Fibroblast of the aortic adventitia (primary cell): ENCODE results near the gene BANF2. TPM values are rescaled to one million over a fixed set of nuclear protein-coding genes. Genes with fewer than 3 reads are reported as not detected.
"Not testable (repeated sequence)": the region's sequence is repeated elsewhere in the genome, so short reads cannot be mapped to it uniquely, and the experiment has no call there.

Experiments used
- DNase-seq: peaks from one replicate; pipeline ENCODE4 v3.0.0-alpha.2; 2010; ENCODE audit warnings: low read depth
- H3K4me3 ChIP-seq: 2 replicates; pipeline ENCODE4 v1.5.1; 2011; ENCODE audit warnings: low read depth, mild to moderate bottlenecking, control low read depth, low read length, moderate library complexity
- CTCF ChIP-seq: IDR thresholded peaks from 2 replicates; pipeline ENCODE4 v1.5.1; 2011; ENCODE audit warnings: mild to moderate bottlenecking, low read length, control low read depth, inconsistent platforms; ENCODE audit not compliant: insufficient read depth
- total RNA-seq: library from RNA; depleted of rRNA; stranded (reverse); fragments of >200 nt; gene quantifications from 2 replicates; pipeline ENCODE4 v1.2.3, GENCODE V29; 2012; ENCODE audit warnings: low replicate concordance

BANF2 gene
- total RNA-seq, 1 donor, result not detected

- no peak for DNase-seq
- H3K4me3 ChIP-seq, result no peak overlapping the region
- no peak for TF ChIP-seq CTCF
Observed at GRCh38 chr20:17766226-17766625, 66.5 kb downstream of the BANF2 start.

DNA sequence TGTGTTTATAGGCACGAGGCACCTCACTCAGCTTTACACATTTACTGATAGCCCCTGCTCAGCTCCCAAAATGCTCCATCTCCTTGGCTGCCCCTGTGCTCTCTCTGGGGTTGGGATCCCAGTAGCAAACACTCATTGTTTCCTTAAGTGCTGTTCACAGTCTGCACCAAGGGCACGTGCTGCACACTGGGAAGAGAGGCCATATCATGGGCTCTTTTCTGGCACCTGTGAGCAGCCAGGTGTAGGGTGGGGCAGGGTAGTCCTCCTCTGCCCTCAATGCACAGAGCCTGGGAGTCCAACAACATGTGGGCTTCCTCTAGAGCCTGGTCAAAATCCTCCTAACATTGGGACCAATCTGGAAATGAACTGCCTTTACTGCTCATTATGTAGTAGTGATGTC is 67.9 kb downstream of the BANF2 start:
- TF ChIP-seq CTCF, result no peak
- H3K4me3 ChIP-seq, result no peak overlapping the region
- DNase-seq, result no peak

GRCh38 chr20:17768271-17768670 is 68.5 kb downstream of the BANF2 start:
- DNase-seq, result no peak
- no peak for TF ChIP-seq CTCF
- H3K4me3 ChIP-seq, result no peak overlapping the region

GRCh38 chr20:17769716-17770115 is 70.0 kb downstream of the BANF2 start:
- H3K4me3 ChIP-seq, DNase-seq: not testable (repeated sequence)

DNA sequence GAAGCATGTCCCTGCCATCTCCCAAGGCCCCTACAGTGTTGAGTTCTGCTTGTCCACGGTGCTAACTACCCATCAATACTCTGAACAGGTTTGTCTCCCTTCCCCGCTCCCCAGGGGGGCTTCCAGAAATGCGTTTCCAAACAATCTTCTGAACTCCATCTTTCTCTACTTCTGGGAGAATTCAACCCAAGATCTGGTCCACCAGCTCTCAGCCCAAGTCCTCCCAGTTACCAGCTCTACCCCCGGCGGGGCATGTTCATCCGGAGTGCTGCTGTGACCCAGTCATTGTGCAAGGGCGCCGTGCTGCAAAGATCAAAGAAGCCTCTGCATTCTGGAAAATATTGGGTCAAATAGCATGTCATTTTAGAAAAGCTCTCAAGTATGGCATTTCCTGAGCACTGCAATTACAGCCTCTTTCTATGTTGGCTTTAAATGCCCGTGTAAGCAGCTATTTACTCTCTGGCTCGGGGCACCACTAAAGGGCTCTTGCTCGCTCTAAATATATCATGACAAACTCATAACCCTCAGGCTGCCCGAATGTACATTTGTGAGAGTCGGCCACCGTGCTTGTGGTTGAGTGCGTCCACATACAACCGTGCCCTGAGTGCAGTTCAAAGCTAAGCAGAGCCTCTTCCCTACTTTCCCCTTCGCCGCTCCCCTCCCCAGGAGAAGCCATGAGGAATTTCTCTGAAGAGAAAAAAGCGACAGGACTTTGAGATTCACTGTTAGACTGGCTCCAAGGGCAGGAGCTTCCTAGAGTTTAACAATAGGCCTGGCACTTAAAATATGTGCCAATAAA is 71.6 kb downstream of the BANF2 start:
- DNase-seq, result no peak
- H3K4me3 ChIP-seq, result no peak overlapping the region

DNA sequence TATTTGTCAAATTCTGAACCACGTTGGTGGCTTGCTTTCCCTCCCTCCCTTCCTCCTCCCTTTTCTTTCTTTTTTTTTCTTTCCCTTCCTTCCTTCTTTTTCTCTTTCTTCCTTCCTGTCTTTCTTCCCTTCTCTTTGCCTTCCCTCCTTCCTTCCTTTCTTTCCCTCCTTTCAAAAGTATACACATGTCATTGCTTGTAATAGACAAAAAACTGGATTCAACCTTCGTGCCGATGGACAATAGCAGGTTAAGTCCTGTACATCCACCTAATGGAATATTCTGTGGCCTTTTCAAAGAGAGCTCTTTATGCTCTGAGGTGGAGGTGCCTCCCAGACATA is 72.2 kb downstream of the BANF2 start:
- H3K4me3 ChIP-seq, result no peak overlapping the region
- DNase-seq, result no peak
- TF ChIP-seq CTCF, result no peak

More for the DNA sequence above, 71.6 kb downstream of the BANF2 start:
- no peak for TF ChIP-seq CTCF

- no peak overlapping the region for H3K4me3 ChIP-seq
- DNase-seq, result no peak
- TF ChIP-seq CTCF, result no peak
Observed at GRCh38 chr20:17773619-17774018, 73.9 kb downstream of the BANF2 start.
